ENCODE measurements around the gene RGMA.
A peak's percentile ranks its signal among the peaks of the same experiment; 100 is the strongest.

Gene RGMA

GRCh38 chr15:93088981-93089726 lies at the start of gene RGMA:
Gene RGMA, minus strand, starts transcription at chr15:93089211. Its CDS starts 279 bp downstream, at chr15:93088932.
- Histone ChIP-seq H3K9ac (peak within 1 kb of the TSS; percentile 48 to 91 (median 72)), H3K9me3 (replicated peaks in 1 of 11) (no peaks in the 10 kb centered on the region), H3K4me2 (peak within 1 kb of the TSS; percentile 92 to 99 (median 97)), H3K27me3 (peaks cover 0 to 49% (median 0%) of the 10 kb centered on the region in 11 experiments; a peak in 7 of 22 replicates), H4K20me1 (peaks cover 0 to 35% (median 0%) of the 10 kb centered on the region in 11 experiments; a peak in 5 of 22 replicates), H3K4me1 (peaks cover 5 to 80% (median 63%) of the 10 kb centered on the region in 10 experiments; a peak in 19 of 20 replicates), H3K36me3 (peaks cover 0 to 25% (median 0%) of the 10 kb centered on the region in 11 experiments; a peak in 8 of 22 replicates), H3K27ac (peak within 1 kb of the TSS in 8 of 11 experiments; percentile 48 to 89 (median 72); a peak in 15 of 22 replicates), H3K4me3 (peak within 1 kb of the TSS; percentile 58 to 85 (median 73))
- no peak for TF ChIP-seq Cebpa-rat (IDR thresholded peaks at IDR 0.05)

GRCh38 chr15:93136606-93137005 lies 47.6 kb upstream of the RGMA start:
- H4K20me1 ChIP-seq = no peaks in the 10 kb centered on the region
- no peaks in the 10 kb centered on the region for H3K27me3 ChIP-seq
- H3K4me3 ChIP-seq = no peak overlapping the region
- H3K4me1 ChIP-seq = peaks cover 0 to 21% (median 12%) of the 10 kb centered on the region in 10 experiments; a peak in 14 of 20 replicates
- H3K9ac ChIP-seq = no peak overlapping the region
- H3K27ac ChIP-seq = no peak overlapping the region
- no peaks in the 10 kb centered on the region for H3K36me3 ChIP-seq
- H3K4me2 ChIP-seq = no peak overlapping the region
- no peaks in the 10 kb centered on the region for H3K9me3 ChIP-seq (replicated peaks in 1 of 11)
- TF ChIP-seq Cebpa-rat (IDR thresholded peaks at IDR 0.05) = no peak

- H3K27me3 ChIP-seq = no peaks in the 10 kb centered on the region
- TF ChIP-seq Cebpa-rat (IDR thresholded peaks at IDR 0.05) = no peak
- H3K4me1 ChIP-seq = peaks cover 0 to 15% (median 10%) of the 10 kb centered on the region in 10 experiments; a peak in 14 of 20 replicates
Observed at GRCh38 chr15:93135997-93136397, 47.0 kb upstream of the RGMA start.

GRCh38 chr15:93135459-93135858 lies 46.4 kb upstream of the RGMA start:
- peaks cover 0 to 14% (median 10%) of the 10 kb centered on the region in 10 experiments; a peak in 14 of 20 replicates for H3K4me1 ChIP-seq
- no peak for TF ChIP-seq Cebpa-rat (IDR thresholded peaks at IDR 0.05)

More at GRCh38 chr15:93135997-93136397, 47.0 kb upstream of the RGMA start:
- H3K9ac ChIP-seq = no peak overlapping the region
- no peak overlapping the region for H3K27ac ChIP-seq
- H3K4me2 ChIP-seq = no peak overlapping the region
- H3K4me3 ChIP-seq = no peak overlapping the region
- no peaks in the 10 kb centered on the region for H3K9me3 ChIP-seq (replicated peaks in 1 of 11)
- H3K36me3 ChIP-seq = no peaks in the 10 kb centered on the region
- no peaks in the 10 kb centered on the region for H4K20me1 ChIP-seq

GRCh38 chr15:93131485-93132095 lies 42.6 kb upstream of the RGMA start:
- no peaks in the 10 kb centered on the region for H3K27me3 ChIP-seq
- no peak overlapping the region for H3K4me2 ChIP-seq
- H3K36me3 ChIP-seq = no peaks in the 10 kb centered on the region
- H3K4me3 ChIP-seq = no peak overlapping the region
- no peaks in the 10 kb centered on the region for H3K9me3 ChIP-seq (replicated peaks in 1 of 11)
- no peak overlapping the region for H3K9ac ChIP-seq
- peaks cover 0 to 16% (median 10%) of the 10 kb centered on the region in 10 experiments; a peak in 14 of 20 replicates for H3K4me1 ChIP-seq
- H3K27ac ChIP-seq = no peak overlapping the region
- no peaks in the 10 kb centered on the region for H4K20me1 ChIP-seq
- no peak for TF ChIP-seq Cebpa-rat (IDR thresholded peaks at IDR 0.05)

More at GRCh38 chr15:93135459-93135858, 46.4 kb upstream of the RGMA start:
- no peaks in the 10 kb centered on the region for H3K9me3 ChIP-seq (replicated peaks in 1 of 11)
- H3K36me3 ChIP-seq = no peaks in the 10 kb centered on the region
- H3K4me2 ChIP-seq = peak overlapping the region in 1 of 11 experiments; percentile 29; a peak in 2 of 22 replicates
- no peaks in the 10 kb centered on the region for H4K20me1 ChIP-seq
- no peaks in the 10 kb centered on the region for H3K27me3 ChIP-seq
- no peak overlapping the region for H3K9ac ChIP-seq
- H3K27ac ChIP-seq = no peak overlapping the region
- H3K4me3 ChIP-seq = no peak overlapping the region

GRCh38 chr15:93129702-93130488 lies 40.9 kb upstream of the RGMA start:
- H3K36me3 ChIP-seq = no peaks in the 10 kb centered on the region
- H3K4me3 ChIP-seq = no peak overlapping the region
- no peak overlapping the region for H3K27ac ChIP-seq
- no peaks in the 10 kb centered on the region for H3K9me3 ChIP-seq (replicated peaks in 1 of 11)
- no peaks in the 10 kb centered on the region for H3K27me3 ChIP-seq
- H4K20me1 ChIP-seq = no peaks in the 10 kb centered on the region
- TF ChIP-seq Cebpa-rat (IDR thresholded peaks at IDR 0.05) = no peak
- no peak overlapping the region for H3K4me2 ChIP-seq
- H3K4me1 ChIP-seq = peaks cover 0 to 21% (median 8%) of the 10 kb centered on the region in 10 experiments; a peak in 14 of 20 replicates
- no peak overlapping the region for H3K9ac ChIP-seq

GRCh38 chr15:93127286-93127685 lies 38.3 kb upstream of the RGMA start:
- Histone ChIP-seq H3K4me3 (no peak overlapping the region), H4K20me1 (no peaks in the 10 kb centered on the region), H3K4me1 (peaks cover 0 to 13% (median 0%) of the 10 kb centered on the region in 10 experiments; a peak in 7 of 20 replicates), H3K4me2 (no peak overlapping the region), H3K9me3 (replicated peaks in 1 of 11) (no peaks in the 10 kb centered on the region), H3K36me3 (no peaks in the 10 kb centered on the region), H3K27me3 (no peaks in the 10 kb centered on the region), H3K27ac (no peak overlapping the region), H3K9ac (no peak overlapping the region)
- TF ChIP-seq Cebpa-rat (IDR thresholded peaks at IDR 0.05) = no peak

- Histone ChIP-seq H3K9me3 (replicated peaks in 1 of 11) (no peaks in the 10 kb centered on the region), H4K20me1 (no peaks in the 10 kb centered on the region), H3K27me3 (no peaks in the 10 kb centered on the region), H3K4me3 (no peak overlapping the region), H3K36me3 (no peaks in the 10 kb centered on the region), H3K4me2 (peak overlapping the region in 1 of 11 experiments; percentile 44; a peak in 1 of 22 replicates), H3K4me1 (peaks cover 0 to 13% (median 0%) of the 10 kb centered on the region in 10 experiments; a peak in 7 of 20 replicates), H3K27ac (no peak overlapping the region), H3K9ac (no peak overlapping the region)
- TF ChIP-seq Cebpa-rat (IDR thresholded peaks at IDR 0.05) = no peak
Observed at GRCh38 chr15:93126599-93126998, 37.6 kb upstream of the RGMA start.
